HG03103 (cell line): ENCODE results near the gene ADGRL3.
"Not testable (repeated sequence)": the region's sequence is repeated elsewhere in the genome, so short reads cannot be mapped to it uniquely, and the experiment has no call there.

Experiments used
- ATAC-seq: cut with Tn5 transposase; IDR thresholded peaks from one replicate; pipeline ENCODE4 v1.9.1; 2021; ENCODE audit warnings: low read depth; ENCODE audit not compliant: unreplicated experiment

The ADGRL3 gene

GRCh38 chr4:61336488-61336887, 136.4 kb downstream of the ADGRL3 start:
- no peak for ATAC-seq

- no peak for ATAC-seq
These were observed 136.8 kb downstream of the ADGRL3 start for GRCh38 chr4:61336916-61337315.

DNA sequence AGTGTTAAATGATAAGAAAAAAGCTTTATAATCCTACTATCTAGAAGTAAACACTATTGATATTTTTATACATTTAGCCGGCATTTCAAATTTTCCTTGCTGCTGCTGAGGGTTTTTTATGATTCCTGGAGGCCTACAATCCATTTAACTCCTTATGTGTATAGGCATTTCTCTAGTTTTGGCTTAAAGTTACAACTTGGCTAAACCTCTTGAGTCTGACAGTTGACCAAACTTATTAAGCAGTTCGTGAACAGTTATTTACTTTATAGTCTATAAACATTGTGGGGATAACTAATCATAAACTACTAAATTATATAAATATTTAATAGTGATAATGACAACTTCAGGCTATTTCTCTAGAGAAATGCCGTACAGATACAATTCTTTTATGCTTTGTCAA, 141.9 kb downstream of the ADGRL3 start:
- ATAC-seq: no peak

DNA sequence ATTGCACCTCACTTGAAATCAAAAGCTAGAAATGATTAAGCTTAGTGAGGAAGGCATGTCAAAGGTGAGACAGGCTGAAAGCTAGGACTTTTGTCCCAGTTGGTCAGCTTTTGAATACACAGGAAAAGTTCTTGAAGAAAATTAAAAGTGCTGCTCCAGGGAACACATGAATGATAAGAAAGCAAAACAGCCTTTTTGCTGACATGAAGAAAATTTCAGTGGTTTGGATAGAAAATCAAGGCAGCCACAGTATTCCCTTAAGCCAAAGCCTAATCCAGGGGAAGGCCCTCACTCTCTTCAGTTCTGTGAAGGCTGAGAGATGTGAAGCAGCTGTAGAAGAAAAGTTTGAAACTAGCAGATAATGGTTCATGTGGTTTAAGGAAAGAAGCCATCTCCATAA, 150.8 kb downstream of the ADGRL3 start:
- ATAC-seq: no peak

- no peak for ATAC-seq
These were observed 156.6 kb downstream of the ADGRL3 start for GRCh38 chr4:61356696-61357095.

DNA sequence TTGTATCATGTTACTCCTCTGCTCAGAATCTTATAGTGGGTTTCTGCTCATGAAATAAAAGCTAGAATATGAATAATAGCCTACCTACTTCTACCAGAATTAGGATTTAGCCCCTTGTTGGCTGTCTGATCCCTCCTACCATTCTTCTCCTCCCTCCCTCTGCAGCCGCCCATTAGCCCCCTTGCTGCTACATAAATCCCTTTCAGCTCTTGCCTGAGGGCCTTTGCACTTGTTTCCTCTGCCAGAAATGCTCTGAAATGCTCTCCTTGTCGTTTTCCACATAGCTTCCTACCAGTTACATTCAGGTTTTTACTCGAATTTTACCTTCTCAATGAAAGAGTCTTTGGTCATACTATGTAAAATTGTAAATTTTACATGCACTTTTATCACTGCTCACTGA, 159.2 kb downstream of the ADGRL3 start:
- no peak for ATAC-seq

DNA sequence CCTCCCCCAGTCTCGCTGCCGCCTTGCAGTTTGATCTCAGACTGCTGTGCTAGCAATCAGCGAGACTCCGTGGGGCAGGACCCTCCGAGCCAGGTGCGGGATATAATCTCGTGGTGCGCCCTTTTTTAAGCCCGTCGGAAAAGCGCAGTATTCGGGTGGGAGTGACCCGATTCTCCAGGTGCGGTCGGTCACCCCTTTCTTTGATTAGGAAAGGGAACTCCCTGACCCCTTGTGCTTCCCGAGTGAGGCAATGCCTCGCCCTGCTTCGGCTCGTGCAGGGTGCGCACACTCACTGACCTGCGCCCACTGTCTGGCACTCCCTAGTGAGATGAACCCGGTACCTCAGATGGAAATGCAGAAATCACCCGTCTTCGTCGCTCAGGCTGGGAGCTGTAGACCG, 172.7 kb downstream of the ADGRL3 start:
- ATAC-seq: not testable (repeated sequence)

GRCh38 chr4:61373901-61374440, 173.8 kb downstream of the ADGRL3 start:
- ATAC-seq: no peak

- ATAC-seq: no peak
These were observed 174.3 kb downstream of the ADGRL3 start for GRCh38 chr4:61374447-61374891.

GRCh38 chr4:61375301-61375700, 175.2 kb downstream of the ADGRL3 start:
- ATAC-seq: no peak

- no peak for ATAC-seq
These were observed 176.2 kb downstream of the ADGRL3 start for GRCh38 chr4:61376301-61376700.

GRCh38 chr4:61379406-61379805, 179.3 kb downstream of the ADGRL3 start:
- no peak for ATAC-seq

GRCh38 chr4:61380865-61381264, 180.7 kb downstream of the ADGRL3 start:
- no peak for ATAC-seq

- ATAC-seq: no peak
These were observed 185.1 kb downstream of the ADGRL3 start for GRCh38 chr4:61385256-61385655.

DNA sequence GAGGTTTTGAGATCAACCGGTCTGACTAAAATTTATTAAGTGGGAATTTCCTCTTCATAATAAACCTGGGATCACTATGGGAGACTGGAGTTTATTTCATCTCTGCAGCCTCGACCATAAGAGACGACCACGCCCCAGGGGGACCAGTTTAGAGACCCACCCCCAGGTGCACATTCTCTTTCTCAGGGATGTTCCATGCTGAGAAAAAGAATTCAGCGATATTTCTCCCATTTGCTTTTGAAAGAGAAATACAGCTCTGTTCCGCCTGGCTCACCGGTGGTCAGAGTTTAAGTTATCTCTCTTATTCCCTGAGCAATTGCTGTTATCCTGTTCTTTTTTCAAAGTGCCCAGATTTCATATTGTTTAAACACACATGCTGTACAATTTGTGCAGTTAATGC, 187.2 kb downstream of the ADGRL3 start:
- ATAC-seq: not testable (repeated sequence)

DNA sequence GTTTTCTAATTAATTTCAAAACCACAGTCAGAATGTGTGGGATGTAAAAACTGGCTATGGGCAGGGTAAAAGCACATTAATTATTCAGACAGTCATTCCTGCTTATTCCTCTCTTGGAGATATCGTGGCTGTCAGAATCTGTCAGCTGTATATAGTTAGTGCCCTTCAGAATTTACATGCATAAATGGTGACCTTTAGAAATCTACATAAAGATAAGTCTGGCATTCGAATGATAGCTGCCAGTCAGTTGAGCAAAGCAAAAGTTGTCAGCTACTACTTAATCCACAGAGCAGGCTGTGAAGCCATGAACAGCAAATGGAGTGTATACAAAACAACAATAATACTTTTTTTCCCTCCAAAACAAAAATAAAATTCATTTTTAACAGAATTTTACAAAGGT, 189.5 kb downstream of the ADGRL3 start:
- no peak for ATAC-seq

GRCh38 chr4:61395754-61396153, 195.6 kb downstream of the ADGRL3 start:
- ATAC-seq: no peak

GRCh38 chr4:61397174-61397573, 197.0 kb downstream of the ADGRL3 start:
- no peak for ATAC-seq

DNA sequence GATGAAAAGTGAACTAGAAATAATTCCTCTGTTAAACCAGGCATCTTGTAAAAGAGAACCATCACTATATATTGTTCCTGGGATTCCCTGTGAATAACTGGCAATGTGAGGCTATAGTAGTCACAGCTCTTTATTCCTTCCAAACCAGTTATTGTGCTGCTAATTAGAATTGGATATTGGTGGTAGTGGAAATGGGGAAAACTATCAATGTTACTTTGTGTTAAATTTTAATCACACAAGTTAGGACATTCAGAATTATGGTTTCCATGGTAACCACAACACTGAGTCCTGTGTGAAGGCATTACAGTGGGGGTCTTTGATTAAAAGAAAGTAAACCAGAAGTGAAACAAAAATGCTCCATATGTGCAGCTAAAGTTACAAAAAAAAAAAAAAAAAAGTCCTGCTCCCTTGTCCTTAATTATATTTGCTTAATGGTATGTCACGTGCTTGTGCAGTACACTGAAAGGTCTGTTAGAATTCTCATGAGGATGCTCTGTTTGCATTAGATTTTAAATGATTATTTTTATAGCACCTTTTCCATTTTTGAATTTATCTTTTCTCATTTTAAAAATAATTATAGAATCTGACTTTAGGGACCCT, 200.4 kb downstream of the ADGRL3 start:
- ATAC-seq: no peak

DNA sequence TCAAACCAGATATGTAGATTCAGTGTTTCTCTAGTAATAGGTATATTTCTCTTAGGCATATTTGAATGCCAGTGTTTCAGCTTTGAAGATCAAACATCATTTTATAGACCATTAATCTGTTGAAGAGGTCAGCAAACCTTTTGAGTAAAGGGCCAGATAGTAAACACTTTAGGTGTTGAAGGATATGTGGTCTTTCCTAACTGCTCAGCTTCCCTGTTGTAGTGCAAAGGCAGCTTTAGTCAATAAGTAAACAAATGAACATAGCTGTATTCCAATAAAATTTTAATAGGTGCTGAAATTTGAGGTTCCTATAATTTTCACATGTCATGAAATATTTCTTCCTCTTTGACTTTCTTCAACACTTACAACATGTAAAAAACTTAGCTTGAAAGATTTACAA, 201.6 kb downstream of the ADGRL3 start:
- ATAC-seq: no peak

DNA sequence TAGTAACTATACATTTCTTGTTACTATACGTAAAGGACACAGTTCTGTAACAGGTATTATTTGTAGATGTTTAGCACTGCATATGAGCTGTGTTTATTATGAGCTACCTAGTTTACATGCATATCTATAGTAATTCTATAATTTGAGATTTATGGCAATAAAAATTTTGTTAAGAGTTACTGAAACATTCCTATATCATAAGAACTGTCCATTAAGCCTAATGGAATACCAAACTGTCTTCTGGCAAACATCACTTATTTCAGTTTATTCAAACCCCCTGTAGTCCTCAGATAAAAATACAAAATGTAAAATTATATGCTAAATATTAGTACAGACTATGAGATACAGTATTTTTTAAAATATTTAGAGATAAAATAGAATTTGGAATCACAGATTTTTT, 205.2 kb downstream of the ADGRL3 start:
- no peak for ATAC-seq

- ATAC-seq: no peak
These were observed 206.6 kb downstream of the ADGRL3 start for GRCh38 chr4:61406677-61407076.
